SKM-1 (cell line): ENCODE measurements around the gene GREB1.

Source experiments
- DNase-seq: peaks from one replicate; lab custom pipeline; 2025; ENCODE audit not compliant: unreplicated experiment; lab: John Stamatoyannopoulos, UW

The GREB1 gene

DNA sequence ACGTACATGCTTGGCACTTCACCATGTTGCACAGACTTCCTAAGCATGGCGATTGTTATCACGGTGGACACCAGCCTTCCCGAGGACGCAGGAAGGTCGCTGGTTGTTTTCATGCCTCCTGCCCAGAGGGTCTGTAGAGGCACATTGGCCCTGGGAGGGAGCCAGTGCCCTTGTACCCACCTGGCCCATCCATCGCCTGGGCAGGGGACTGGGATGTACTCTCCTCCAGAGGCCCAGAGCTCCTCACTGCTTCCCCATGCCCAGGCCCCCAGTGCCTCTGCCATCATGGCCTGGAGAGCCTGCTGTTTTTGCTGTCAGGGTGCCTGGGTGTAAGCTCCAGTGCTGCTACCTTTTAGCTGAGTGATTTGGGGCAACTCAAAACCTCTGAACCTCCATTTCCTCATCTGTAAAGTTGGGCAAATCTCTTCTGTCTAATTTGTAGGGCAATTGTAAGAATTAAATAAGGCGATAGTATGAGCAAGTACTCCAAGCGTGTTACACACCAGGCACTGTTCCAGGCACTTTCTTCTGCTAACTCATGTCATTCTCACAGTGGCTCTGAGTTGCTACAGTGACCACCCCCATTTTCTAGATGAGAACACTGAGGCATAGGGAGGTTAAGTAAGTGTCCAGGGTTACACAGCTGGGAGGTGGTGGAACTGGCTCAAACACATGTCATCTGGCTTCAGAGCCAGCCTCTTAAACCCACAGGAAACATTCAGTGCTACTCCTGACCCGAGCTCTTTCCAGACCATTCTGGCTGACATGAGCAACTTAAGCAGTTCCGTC lies 45.3 kb downstream of the GREB1 start:
- DNase-seq = no peak

DNA sequence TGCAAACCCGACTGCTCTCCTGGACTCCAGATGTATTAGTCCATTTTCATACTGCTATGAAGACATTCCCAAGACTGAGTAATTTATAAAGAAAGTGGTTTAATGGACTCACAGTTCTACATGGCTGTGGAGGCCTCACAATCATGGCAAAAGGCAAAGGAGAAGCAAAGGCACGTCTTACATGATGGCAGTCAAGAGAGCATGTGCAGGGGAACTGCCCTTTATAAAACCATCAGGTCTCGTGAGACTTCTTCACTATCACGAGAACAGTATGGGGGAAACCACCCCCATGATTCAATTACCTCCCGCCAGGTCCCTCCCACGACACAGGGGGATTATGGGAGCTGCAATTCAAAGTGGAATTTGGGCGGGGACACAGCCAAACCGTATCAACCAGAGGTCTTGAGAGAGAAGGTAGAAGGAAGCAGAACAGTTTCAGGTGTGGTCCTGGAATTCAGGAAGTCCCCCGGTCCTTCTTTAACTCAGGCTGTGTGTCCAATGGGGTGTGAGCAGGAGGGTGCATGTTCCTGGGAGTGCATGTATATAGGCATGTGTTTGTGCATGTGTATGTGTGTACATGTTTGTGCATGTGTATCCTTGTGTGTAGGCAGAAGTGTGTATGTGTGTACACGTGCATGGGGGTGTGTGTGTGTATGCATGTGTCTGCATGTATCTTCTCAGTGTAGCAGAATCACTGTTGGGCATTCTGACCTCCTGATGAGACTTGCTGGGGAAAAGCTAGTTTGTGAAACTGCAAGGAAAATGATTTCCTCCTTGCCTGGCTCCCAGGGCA lies 46.2 kb downstream of the GREB1 start:
- no peak for DNase-seq

DNA sequence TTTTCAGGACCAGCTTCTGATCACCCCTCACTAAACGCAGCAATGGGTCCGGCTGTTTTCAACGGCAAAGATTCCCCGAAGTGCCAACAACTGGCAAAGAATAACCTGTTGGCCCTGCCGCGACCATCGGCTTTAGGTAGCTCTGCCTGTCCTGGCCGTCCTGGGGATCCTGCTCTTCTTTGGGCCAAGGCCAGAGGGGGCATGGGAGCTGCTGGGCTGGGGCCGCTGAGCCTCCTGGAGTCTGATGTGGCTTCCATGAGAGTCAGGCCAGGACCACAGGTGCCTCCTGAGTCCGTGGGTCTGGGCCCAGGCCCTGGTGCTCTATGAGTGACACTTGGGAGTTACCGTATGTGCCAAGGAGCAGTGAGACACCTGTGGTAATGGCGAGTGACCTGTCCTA lies 46.9 kb downstream of the GREB1 start:
- no peak for DNase-seq

DNA sequence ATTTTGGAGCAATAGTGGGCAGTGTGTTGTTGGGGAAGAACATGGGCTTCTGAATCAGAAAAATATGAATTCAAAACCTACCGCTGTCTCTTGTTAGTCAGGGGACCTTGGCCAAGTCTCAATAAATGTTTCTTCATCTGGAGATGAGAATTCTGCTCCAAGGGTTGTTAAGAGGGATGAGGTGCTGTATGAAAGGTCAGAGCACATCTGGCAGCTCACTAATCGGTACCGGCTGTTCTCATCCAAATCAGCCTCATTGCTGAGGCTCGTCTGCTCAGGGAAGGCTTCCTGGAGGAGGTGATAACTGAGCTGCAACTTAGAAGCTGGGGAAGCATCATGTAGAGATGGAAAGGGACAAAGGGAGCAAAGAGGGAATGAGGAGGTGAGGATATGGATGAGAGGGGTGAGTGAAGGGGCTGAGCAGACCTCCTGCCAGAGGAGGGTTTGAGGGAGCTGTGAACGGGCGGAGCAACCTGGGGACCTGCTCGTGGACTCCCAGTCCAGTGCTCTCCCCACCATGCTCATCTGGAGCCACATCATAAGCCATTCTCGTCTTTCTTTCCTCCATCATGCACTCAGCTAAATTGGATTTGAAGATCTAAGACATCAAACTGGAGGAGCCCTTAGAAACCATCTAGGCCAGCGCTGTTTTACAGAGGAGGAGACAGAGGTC lies 47.4 kb downstream of the GREB1 start:
- no peak for DNase-seq

DNA sequence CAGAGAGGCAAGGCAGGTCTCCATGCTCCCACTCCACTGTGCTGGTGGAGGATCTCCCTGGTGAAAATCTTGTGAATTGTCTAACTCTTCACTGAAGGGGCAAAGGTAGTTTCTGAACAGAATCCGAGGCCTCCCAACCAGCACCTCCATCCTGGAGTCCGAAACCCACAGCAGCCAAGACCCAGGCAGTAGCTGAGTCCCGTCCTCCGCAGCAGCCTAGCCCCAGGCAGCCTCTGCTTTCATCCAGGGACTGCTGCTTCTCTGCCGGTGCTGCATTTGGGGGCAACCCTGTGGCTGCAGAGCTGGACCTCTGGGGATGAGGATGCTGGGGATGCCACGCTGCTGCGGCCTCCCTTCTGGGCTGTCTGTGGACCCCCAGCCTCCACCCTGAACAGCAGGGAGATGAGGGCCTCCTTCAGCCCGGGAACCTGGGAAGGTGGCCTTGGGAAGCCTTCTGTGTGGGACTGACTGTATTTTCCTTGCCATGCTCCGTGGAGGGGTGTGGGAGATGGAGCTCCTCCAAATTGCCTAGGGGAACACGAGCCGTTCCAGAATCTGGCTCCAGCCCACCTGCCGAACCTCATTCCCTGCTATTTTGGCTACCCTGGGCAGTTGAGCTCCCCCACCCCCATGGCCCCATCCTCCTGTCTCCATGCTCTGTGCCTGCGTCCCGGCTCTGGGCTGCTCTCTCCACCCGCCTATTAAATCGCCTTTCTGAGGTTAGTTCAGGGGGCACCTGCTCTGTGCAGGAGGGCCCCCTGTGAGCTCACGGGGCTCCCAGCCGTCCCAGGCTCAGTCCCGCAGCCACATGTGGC lies 48.2 kb downstream of the GREB1 start:
- DNase-seq = no peak

DNA sequence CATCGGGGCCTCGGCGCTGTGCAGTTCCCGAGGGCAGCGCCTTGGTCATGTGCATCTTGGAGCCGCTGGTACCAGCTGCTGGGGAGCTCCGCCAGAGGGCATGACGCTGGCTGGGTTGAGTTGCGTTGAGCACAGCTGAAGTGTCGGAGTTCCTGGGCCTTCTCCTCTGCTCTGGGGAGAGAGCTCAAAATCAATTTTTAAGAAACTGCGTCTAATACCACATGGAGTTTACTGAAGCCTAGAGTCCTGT lies 48.7 kb downstream of the GREB1 start:
- DNase-seq = no peak

DNA sequence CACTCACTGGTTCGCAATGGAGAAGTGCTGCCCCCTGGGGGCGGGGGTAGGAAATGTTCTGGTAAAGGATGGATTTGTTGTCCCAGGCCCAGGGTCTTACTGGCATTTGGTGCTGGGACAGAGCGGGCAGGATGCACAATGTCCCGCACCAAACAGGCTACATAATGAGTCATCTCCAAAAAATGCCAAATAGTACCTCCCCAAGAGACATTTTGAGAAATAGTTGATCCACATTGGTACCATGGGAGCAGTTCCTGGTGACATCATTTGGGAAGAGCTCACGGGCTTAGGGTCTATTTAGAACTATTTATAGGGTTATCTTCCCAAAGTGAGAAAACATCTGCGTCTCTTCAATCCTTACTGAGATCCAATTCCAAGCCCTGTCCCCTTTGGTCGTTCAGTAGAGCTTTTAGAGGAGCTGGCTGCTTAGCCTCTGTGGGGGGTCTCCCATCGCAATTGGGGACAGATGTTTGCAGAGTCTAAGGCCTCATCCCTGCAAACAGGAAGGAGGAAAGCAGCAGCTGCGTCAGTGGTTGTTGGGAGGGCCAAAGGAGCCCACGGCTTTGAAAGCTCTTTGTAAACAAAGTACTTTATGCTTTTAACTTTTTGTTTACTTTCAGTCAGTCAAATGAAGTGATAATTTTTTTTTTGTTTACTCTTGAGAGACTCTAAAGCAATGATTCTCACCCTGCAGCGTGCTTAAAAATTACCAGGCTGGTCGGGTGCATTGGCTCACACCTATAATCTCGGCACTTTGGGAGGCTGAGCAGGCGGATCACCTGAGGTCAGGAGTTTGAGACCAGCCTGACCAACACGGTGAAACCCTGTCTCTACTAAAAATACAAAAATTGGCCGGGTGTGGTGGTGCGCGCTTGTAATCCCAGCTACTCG lies 49.3 kb downstream of the GREB1 start:
- peak; percentile 4 for DNase-seq

DNA sequence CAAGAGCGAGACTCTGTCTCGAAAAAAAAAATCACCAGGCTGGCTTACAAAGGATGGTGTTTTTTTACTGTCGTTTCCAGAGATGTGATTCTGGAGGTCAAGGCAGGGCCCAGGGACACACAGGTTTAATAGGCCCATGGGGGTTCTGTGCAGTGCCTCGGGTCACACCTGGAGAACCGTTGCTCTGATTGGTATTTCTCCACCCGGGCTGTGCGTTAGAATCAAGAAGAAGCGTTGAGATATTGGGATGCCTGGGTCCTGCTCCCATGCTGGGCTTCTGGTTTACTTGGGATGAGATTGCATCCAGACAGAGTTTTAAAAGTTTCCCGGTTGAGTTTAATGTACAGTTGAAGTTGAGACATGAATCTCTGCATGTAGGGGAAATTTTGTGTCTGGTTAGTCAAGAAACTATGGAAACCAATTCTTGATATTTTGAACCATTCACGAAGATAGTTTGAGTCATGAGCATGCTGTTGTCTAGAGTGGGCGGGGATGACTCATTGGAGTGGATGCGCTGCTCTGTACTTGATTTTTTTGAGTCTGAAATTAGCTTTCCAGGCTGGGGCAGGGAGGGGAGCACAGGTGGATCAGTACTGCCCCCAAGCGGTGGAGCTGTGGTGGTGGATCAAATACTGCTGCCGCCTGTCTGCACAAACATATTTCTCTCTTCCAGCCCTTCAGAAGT lies 50.1 kb downstream of the GREB1 start:
- DNase-seq = peak; percentile 35

DNA sequence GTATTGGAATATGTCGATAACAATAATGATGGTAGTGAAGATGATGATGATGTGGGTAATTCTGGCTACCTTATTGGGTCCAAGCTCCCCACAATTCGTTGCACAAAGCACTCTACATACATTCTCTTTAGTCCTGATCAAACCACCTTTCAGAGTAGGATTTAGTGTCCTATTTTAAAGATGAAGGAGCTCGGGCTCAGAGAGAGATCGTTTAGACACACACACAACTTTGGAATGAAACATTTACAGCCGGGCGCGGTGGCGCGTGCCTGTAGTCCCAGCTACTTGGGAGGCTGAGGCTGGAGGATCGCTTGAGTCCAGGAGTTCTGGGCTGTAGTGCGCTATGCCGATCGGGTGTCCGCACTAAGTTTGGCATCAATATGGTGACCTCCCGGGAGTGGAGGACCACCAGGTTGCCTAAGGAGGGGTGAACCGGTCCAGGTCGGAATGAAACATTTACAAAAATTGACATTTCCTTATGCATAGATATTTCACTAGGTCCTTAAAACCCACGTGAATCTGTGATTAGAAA lies 50.7 kb downstream of the GREB1 start:
- no peak for DNase-seq

DNA sequence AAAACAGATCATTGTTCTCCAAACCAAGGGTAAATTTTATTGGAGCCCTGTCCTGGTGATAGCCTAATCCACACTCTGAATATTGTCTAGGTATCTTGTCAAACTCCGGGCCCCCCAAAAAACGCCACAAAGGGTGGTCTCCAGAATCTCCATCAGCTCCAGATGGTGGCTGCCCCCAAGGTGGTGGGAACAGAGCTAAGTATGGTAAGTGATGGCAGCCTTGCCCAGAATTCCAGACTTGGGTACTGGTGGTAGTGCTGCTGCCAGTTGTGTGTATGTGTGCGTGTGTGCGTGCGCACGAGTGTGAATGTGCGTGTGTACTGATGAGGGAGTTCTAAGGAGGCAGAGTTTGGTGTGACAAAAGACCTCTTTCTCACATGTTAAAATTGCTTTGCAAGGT lies 51.2 kb downstream of the GREB1 start:
- no peak for DNase-seq

DNA sequence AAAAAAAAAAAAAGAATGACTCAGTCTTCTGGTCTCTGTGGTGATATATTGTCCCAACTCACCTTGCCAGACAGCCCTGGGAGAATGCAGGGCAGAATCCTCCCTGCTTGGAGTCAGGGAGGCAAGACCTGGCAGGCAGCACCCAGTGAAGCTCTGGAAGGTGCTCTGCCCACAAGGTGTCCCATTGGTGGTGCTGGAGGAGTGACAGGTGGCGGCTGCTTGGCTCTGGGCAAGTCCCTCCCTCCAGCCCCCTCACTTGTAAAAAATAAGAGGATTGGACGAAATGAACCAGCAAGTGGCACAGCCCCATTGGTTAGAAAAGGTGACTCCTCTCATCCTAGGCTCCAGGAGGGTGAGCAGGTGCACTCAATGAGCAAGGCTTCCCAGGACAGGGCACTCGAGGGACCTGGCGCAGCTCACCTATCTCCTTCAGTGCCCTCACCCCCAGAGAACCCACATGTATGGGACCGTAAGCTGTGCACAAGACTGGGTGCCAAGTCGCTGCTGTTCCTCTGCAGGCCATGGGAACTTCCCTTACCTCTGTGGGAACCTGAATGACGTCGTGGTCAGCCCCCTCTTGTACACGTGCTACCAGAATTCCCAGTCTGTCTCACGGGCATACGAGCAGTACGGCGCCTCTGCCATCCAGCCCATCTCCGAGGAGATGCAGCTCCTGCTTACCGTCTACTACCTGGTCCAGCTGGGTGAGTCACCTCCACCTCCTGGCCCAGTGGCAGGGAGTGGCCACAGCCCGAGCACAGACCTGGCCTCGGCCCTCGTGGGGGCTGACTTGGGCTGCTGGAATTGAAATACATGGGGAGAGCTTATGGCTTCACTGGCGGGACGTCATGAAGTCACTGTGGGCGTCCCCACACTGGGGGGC lies 54.6 kb downstream of the GREB1 start:
- DNase-seq = no peak

DNA sequence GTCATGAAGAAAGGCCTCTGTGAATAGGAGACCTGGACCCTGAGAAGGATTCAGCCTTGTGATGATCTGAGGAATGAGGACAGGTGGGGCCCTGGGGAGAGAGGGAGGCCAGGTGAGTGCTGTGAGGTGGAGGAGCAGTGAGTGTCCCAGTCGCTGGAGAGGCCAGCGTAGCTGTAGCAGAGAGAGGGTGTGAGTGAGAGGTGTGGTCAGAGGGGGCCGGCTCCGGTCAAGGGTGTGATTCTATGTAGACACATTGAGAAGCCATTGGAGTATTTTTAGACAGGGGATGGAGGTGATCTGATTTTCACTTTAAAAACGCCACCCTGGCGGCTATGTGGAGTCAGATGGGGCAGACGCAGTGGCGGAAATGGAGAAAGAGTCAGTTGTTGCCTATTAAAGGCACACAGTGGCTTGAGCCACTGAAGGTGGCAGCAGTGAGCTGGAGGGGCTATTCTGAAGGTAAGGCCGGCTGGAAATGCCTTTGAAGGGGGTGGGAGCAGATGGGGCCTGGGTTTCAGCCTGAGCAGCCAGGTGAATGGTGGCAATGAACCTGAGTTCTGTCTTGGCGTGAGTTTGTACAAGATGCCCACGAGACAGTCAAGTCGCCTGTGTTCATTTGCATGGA lies 55.6 kb downstream of the GREB1 start:
- no peak for DNase-seq

DNA sequence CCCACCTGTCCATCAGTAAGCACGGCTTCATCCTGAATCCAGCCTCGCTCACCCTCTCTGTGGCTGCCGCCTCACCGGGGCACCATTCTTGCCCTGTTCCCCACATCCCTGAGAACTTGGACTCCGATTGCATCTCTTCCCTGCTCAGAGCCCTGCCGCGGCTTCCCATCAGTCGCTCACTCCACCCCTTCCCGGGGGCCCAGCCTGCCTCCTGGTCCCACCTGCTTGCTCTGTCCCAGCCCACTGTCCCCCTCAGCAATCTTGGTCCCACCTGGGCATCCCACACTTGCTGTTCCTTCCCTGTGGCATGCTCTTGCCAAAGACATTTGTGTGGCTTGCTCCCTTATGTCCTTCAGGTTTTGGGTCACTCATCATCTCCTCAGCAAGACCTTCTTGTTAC lies 56.3 kb downstream of the GREB1 start:
- no peak for DNase-seq

DNA sequence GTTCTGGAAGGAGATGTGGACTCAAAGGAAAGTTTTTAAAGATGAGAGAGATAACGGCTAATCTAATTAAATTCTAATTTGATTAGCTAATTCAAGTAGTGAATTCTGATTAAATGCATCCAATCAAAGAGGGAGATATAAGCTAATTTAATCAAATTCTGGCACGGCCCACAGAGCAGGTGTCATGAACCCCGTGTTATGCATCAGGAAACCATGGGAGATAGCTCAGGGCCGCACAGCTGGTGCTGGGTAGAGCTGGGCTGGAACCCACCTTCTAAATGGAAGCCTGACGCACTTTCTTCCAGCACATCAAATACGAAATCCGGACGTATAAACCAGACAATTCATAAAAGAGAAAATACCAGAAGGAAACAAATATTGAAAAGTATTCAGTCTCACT lies 57.2 kb downstream of the GREB1 start:
- DNase-seq = no peak

DNA sequence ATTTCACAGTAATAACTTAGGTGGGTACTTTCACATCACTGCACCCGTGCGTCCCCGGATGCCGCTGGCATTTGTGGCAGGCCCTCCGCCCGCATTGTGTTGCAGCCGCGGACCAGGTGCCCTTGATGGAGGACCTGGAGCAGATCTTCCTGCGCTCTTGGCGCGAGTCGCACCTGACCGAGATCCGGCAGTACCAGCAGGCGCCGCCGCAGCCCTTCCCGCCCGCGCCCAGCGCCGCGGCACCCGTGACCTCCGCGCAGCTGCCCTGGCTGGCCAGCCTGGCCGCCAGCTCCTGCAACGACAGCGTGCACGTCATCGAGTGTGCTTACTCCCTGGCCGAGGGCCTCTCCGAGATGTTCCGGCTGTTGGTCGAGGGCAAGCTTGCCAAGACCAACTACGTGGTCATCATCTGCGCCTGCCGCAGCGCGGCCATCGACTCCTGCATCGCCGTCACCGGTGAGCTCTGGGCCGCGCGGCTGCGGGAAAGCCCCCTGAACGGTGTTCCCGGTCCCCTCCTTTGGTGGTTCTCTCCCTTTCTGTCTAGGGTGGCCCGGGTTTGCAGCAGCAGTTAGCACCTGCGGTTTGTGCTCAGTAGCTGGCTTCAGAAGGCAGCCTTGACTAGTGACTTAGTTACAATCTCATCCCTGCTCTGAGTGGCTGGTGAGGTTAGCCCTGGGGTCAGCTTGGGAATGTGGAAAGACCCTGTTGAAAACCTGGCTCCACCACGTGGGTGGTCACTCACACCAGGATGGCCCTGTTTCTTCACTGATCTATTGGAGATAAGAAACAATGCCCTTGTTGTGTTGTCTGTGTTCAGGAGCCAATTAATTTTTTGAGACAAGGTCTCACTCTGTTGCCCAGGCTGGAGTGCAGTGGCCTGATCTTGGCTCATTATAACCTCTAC lies 59.1 kb downstream of the GREB1 start:
- DNase-seq = no peak

DNA sequence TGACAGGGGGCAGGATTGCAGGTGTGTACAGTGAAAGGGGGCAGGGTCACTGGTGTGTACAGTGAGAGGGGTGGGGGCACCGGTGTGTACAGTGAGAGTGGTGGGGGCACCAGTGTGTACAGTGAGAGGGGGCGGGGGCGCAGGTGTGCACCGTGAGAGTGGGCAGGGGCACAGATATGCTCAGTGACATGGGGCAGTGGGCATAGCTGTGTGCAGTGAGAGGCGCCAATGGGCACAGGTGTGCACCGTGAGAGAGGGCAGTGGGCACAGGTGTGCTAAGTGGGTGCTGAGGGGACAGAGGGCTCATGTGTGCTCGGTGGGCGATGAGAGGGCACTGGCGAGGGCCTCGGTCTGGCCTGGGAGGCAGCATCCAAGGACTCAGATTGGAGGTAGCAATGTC lies 63.0 kb downstream of the GREB1 start:
- no peak for DNase-seq

DNA sequence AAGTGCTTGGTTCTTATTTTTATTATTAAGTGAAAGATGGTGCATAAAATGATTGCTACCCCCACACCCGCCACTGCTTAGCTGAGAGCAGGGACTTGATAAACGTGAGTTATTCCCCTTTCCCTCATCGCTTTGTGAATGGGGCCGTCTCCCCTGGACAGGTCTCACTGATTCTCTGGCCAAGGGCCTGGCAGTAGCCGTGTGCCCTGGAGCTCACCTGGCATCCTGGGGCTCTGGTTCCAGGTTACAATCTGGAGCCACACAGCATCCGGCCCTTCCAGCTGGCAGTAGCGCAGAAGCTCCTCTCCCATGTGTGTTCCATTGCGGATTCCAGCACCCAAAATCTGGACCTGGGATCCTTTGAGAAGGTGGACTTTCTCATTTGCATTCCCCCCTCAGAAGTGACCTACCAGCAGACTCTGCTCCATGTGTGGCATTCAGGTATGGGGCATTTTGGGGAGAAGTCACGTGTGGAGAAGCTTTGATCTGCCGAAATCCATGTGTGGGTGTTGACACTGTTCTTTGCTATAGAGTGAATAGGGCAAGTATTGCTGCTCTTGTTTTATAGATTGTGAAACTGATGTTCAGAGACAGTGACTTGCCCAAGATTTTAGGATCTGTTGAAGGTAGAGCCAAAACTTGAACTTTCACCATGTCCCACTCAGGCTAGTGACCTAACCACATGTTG lies 63.8 kb downstream of the GREB1 start:
- DNase-seq = no peak
